Measurements from ENCODE around the gene TELO2.

TELO2 gene

DNA sequence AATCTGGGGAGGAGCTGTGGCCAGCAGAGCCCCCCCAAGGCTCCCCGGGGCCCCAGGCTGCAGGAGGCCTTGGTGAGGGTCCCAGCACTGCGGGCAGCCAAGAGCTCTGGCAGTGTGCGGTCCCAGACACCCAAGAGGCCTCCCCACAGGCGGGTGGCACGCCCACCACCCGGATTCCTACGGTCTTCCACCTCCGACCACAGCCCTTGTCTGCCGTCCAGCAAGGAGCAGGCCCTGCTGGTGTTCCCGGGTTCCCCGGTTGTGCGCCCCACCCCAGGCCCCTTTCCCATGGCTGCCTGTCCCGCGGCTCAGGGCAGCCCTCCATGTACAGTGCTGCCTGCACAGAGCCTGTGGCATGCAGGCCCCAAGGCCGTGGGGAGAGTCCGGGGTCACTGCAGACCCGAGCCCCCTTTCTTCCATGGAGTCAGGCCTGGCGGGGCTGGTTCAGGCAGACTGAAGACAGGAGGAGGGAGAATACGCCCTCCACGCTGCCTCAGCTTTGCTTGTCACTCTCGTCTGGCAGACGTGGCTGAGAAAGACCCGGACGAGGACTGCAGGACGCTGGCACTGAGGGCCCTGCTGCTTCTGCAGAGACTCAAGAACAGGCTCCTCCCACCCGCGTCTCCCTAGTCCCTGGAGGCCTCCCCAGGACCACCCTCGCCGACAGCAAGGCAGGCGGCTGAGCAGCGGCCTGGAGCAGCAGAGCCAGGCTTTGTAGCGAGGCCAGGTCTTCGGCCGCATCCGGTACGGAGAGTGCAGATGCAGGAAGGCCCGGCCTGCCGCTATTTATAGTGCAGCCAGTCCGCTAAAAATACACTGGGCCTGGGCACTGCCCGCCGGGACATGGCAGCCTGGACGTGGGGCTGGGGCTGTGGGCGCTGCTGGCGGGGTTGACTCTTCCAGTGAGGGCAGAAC is 16.4 kb downstream of the TELO2 start:
- intact Hi-C loops (cut with DNase I), result no loop called here
- DNase-seq, result peak in 1 of 10 donors; percentile 32

DNA sequence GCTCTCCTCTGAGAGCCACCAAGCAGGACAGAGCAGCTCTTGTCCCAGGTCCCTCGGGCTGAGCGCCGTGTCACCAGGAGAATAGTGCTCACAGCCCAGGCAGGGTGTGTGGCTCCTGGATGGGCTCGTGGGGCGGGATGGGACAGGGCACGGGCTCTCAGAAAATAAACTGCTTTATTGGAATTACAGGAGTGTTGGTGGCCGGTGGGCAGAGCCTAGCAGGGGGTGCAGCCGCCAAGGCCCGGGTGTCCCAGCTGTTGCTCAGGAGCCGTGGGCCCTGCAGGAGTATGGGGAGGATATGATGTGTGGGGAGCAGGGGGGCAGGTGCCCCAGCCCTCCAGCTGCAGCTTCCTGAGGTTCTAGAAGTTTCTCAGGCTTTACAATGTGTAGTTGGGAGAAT is 17.1 kb downstream of the TELO2 start:
- intact Hi-C loops (cut with DNase I), result no loop called here
- DNase-seq, result no peak

DNA sequence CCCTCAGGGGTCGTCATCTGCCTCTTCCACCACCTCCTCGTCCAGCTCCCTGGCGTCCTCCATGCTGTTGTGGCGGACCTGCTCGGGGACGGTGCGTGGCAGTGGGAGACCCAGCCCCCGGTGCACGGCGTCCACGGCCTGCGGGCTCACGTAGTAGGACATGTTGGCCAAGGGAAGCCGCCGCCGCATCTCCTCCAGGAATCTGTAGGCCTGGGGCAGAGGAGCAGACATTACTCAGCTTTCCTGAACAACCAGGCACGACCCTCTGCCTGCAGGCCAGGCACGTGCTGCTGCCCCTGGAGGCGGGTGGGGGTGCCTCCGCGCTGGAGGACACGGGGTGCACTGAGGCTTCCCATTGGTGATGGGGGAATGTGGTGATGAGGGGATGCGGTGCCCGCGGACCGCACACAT is 17.8 kb downstream of the TELO2 start:
- intact Hi-C loops (cut with DNase I), result no loop called here
- DNase-seq, result no peak

DNA sequence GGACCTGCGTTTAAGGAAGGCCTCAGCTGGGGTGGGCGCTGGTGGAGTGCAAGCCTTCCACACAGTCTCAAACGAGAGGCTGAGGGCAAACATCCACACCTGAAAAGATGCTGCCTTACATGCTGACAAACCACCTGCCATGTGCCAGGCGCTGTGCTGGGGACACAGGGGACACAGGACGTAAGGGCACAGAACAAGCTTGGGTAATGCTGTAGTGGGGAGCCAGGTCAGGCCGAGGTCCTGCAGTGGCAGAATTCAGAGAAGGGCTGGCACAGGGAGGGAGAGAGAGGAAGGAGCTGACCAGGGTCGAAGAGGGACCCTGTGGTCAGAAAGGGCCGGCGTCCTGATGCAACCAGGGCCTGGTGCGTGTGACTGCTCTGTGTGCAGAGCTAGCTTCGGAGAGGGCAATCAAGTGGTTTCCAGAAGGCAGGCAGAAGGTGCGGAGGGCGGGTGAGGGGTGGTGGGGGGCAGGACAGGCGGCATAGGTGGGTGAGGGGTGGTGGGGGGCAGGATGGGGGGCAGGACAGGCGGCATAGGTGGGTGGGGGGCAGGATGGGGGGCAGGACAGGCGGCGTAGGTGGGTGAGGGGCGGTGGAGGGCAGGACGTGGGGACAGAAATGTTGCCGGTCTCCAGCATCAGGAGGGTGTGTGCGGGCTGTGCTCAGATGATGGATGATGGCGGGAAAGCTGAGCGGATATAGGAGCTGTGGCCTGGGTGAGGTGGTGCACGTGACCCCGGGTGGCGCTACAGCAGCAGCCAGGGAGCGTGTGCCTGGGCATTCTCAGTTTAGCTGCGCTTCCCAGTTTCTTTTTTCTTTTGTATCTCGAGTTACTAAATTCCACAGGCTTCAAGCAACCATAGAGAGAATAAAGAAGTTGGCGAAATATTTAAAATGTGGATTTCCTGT is 18.8 kb downstream of the TELO2 start:
- intact Hi-C loops (cut with DNase I), result no loop called here
- no peak for DNase-seq

DNA sequence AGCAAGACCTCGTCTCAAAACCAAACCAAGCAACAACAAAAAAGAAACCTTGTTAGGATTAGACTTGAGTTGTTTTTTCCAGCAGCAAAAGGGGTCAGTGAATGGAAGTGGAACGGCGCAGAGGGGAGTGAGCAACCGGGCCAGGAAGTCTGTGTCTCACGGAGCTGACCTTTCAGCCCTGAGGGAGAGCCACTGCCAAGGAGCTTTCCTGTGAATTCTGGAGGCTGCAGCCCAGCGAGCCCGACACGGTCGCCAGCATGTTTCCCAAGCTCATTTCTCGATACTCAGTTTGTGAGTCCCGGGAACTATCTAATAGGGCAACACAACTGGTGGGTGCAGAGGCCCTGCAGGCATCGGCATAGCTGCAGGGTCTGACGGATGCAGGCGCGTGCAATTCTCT is 19.6 kb downstream of the TELO2 start:
- intact Hi-C loops (cut with DNase I), result no loop called here
- no peak for DNase-seq

DNA sequence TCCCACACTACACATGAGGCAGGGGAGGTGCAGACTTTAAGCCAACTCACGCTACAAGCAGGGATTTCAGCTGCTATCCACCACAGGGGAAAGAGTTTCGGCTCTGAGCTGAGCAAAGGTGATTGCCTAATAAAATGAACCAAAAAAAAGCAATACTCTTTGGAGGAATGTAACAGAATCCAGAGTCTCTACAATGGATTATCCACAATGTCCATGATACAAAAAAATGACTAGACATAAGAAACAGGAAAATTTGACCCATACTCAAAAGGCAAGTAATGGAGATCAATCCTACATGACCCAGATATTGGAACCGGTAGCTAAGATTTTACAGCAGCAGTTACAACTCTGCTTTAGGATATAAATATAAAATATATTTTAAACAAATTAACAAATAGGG is 21.3 kb downstream of the TELO2 start:
- no peak for DNase-seq
- intact Hi-C loops (cut with DNase I), result no loop called here

DNA sequence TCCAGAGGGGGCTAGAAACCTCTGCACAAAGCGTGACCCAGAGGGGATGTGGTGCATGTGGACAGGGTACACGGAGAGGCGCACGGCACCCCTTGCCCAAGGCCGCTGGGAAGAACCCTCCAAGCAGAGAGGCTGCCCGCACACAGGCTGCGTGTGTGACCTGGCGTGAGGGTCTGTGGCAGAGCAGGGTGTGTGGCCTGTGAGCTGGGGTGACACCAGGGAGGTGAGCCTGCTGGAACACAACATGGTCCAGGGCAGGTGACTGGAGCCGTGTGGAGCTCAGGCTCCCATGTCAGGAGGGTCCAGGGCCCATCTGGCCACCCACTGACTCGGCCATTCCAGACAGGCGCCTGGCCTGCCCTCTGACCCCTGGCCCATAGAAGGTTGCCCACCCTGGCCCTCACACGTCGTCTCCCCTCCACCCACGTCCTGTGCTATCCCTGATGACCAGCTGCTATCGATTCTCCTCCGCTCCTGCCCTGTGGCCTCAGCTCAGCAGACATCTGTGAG is 25.5 kb downstream of the TELO2 start:
- intact Hi-C loops (cut with DNase I), result no loop called here
- DNase-seq, result no peak

DNA sequence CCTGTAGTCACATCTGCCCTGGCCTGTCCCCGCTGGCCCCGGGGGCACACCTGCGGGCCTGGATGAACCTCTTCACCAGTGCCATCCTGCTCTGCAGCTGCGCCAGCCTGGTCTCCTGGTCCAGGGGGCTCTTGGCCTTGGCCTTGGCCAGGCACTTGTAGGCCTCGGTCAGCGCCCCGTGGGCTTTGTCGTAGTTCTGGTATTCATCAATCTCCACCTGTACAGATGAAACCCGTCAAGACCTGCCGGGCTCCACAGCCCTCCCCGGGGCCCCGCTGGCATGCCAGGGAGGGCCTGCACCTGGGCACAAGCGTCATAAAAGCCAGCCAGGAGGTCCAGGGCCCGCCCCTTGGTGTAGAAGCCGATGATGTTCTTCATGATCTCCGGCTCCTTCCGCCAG is 26.7 kb downstream of the TELO2 start:
- no peak for DNase-seq
- intact Hi-C loops (cut with DNase I), result no loop called here

DNA sequence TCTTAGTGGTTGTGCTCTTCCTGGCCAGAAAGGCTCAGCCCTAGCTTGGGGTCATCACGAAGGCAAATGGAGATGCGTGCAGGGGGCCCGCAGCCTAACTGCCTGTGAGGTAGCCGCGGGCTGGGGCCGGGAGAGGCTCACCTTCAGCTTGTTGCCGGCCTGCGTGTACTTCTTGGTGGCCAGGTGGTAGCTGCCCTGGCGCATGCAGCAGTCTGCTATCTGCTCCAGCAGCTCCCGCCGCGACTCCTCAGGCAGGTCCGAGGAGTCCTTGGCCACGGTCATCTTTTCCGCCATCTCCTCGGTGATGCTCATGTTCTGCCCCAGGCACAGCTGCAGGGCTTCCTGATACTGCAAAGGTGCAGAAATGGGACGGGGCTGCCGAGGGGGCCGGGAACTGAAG is 27.3 kb downstream of the TELO2 start:
- intact Hi-C loops (cut with DNase I), result no loop called here
- DNase-seq, result no peak

DNA sequence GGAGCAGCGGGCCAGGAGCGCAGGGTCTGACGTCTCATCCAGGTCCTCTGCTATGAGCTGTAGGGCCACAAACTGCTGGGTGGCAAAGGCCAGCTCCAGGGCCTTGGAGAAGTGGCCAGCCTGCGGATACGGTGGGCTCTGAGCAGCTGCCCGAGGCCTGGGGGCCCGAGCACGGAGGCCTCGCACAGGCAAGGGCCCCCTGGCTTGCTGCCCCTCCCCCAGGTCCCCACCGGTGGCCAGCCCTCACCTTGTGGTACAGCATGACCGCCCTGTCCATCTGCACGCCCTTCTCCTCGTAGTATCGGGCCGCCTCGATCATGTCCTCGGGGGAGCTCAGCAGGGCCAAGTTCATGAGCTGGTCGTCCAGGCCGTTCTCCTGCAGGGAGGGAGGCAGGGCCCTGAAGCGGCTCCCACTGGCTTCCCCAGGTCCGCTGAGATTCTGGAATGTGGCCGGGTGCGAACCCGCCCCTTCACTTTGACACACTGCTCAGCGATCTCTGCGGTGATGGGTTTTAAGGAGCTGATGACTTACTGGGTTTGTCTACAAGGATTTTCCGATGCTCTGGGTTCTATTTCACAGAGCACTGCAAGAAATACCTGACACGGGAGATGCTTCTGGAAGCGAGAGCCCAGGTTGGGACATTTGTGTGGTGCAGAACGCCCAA is 30.6 kb downstream of the TELO2 start:
- DNase-seq, result no peak
- intact Hi-C loops (cut with DNase I), result no loop called here

DNA sequence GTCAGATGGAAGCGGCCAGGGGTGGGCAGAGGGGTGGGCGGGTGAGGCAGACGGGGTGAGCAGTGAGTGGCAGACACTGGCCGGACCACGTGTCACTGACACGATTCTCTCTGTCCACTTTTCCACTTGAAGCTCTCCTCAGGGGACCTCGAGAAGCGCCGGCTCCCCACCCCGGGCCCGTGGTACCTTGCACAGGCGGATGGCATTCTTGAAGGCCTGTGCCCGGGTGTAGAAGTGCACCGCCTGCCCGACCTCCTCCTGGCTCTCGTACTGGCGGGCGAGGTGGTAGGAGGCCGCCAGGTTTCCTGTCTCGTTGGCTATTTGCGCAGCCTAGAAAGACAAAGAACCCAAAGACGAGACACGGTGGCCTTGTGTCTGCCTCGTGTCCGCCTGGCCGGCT is 31.2 kb downstream of the TELO2 start:
- intact Hi-C loops (cut with DNase I), result no loop called here
- DNase-seq, result no peak

DNA sequence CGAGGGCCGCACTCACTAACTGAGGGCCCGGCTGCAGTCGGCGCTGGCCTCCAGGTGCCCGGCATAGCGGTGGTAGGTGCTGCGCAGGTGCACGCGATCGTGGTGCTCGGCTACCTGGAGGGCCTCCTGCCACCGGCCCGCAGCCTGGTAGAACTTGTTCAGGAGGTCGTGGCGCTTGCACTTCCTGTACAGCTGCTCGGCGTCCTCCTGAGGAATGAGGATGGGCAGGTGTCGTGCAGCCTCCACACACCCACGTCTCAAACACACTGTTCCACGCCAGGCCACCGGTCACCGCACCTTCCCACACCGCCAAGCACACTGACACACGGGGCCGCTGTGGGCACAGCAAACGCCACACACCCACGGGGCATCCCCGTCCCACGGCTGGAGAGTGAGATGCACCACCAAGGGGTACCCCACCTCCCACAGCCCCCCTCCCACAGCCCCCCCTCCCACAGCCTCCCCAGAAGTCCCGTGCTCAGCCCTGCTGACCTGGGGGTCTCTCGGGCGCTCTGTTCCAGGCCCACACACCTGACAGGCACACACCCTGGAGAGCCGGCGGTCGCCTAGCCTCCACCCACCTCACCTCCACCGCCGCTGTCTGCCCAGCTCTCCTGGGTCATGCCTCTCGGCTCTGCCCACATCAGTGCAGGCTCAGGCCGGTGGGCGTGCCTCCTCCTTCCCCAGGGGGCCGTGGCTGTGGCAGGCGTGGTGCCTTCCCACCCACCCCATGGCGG is 32.9 kb downstream of the TELO2 start:
- intact Hi-C loops (cut with DNase I), result no loop called here

DNA sequence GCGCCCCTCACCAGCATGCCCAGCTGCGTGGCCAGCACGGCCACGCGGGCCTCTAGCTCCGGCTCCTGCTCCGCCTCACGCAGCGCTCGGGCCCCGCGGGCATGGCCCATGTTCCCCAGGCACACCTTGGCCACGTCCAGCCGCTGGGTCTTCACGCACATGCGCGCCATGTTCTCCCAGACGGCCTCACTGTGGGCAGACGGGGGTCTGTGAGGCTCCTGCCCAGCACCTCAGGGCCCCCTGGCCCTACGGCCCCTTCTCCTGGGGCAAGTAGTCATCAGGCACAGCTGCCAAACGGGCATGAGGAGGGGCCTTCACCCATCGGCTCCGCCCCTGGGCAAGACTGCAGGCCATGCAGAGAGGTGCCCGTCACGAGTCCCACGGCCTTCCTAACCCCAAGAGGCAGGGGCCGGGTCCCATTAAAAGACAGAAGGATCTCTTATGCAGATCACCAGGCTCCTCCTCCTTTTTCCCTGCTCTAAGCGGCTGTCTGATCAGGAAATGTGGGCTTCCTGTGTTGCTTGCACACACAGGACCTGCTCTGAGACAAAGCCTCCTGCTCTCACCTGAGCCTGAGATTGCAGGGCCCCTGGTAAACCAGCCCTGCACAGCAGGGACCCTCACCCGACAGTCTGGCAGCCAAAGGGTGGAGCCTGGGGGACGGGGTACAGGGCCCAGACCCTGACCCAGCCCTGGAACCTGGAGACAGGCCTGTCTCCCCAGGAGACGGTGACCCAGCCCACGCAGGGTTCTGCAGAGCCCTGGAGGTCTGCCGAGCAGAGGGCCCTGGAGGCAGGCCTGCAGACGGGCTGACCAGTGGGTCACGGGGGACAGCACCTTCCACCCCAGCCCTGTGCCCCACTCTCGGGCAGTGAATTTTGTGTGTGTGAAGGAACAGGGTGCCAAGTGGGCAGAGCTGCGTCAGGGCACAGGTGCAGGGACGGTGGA is 33.7 kb downstream of the TELO2 start:
- DNase-seq, result peak in 1 of 10 donors; percentile 79
- intact Hi-C loops (cut with DNase I), result no loop called here

More for the DNA sequence above, 32.9 kb downstream of the TELO2 start:
- DNase-seq, result no peak

DNA sequence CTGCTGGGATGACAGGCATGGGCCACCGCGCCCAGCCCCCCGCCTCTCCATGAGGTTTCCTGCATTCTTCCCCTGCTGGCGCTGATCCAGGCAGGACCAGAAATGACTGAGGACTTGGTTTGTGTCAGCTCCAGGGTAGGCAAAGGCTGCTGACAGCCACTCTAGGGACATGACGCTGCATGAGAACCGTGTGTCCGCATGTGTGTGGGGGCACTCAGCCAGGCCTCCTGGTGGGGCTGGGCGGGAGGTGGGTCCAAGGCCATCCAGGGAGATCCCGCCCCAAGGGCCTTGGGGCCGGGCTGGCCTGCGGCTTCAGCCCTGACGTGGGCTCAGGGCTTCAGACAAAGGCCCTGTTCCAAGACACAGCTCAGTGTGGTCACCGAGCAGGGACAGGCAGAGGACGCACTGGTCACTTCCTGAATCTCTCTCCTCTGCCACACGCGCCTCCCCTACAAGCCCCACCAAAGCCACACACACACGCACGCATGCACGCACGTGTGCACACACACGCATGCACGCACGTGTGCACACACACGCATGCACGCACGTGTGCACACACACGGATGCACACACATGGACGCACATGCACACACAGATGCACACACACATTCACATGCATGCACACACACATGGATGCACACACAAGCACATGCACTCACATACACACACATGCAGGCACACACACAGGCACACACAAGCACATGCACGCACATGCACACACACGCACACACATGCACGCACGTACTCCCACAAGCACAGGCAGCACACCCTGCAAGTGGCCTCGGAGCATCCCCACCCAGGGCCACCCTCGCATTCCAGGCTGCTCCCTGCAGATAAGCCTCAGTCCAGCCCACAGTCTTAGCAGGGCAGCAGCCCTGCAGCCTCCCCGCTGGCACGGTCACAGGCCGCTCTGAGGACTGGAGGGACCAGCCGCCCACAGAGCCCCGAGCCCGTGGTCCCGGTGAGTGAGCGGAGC is 35.0 kb downstream of the TELO2 start:
- DNase-seq, result no peak
- intact Hi-C loops (cut with DNase I), result no loop called here

DNA sequence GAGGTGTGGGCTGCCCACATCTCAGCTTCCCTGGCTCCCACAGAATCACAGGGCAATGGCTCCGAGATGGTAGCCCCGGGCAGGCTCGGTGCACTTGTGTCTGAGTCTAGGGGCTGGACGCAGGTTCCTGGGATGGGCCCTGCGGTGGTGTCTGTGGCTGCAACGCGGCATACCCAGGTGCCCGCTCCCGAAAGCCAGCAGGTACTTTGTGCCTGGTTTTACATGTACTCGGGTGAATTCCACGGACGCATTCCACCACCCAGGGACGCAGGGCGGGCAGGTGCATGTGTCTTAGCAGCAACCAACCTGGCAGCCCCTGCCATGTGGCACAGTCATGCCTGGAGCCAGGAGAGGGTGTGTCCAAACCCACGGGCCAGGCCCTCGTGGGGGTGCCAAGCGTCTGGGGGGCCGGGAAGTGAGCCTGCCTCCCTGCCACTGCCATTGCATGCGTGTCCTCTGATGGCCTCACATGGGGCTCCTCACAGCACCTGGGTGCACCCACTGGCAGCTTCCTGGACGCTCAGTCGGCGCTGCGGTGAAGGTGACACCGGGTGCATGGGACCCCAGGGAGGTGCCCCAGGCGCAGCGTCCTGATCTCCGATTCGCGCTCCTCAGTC is 35.9 kb downstream of the TELO2 start:
- intact Hi-C loops (cut with DNase I), result no loop called here

DNA sequence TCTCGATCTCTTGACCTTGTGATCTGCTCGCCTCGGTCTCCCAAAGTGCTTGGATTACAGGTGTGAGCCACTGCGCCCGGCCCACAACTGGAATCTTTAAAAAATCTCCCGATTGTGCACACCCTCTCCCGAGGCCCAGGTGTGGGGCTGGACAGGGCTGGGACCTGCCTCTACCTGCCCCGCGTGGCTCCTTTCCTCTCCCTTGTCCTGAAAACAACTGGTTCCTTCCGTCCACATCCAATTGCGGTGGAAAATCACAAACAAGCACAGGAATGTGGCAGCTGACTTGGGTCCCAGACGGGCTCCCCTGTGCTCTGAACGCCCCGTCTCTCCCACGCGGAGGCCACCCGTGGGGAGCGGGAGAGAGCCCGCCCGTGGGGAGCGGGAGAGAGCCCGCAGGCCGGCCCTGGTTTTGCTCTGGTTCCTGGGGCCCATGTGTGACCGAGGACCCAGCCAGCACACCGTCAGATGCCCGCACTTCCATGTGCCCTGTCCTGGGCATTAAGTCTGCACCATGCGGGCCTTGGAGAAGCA is 37.3 kb downstream of the TELO2 start:
- intact Hi-C loops (cut with DNase I), result no loop called here

More for the DNA sequence above, 35.9 kb downstream of the TELO2 start:
- no peak for DNase-seq

More for the DNA sequence above, 37.3 kb downstream of the TELO2 start:
- DNase-seq, result no peak

All from posterior cingulate gyrus (tissue), 11 donors.